PC-9 (cell line): ENCODE data around the gene IQCM.

Experiments
- EZH2 ChIP-seq: fragments of 200-600 bp; sonication (generic); IDR thresholded peaks from 2 replicates; pipeline ENCODE4 v1.8.0; 2017; ENCODE audit warnings: antibody characterized with exemption, low read depth
- TF ChIP-seq, protein P1 (sequence below): fragments of 200-600 bp; sonication (generic); conservative IDR thresholded peaks from 2 replicates; pipeline ENCODE4 v1.6.1; 2017; ENCODE audit warnings: mixed run types, antibody characterized with exemption, mild to moderate bottlenecking, moderate library complexity

DNA sequence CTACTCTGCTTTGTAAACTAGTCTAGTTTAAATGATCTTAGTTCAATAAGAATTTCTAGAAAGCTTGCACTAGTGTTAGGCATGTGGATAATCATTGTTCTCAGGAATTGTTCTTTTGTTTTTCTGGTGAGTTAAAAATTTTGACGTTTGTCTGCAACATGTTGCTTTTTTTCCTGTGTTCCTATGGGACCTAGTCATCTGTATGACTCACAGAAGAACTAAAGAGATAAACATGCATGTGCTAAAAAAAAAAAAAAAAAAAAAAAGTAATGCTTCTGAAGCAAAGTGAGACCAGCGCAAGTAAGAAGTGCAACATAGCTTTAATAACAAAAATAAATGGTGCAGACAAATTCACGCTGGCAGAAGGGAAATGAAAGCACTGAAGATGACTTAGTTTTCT, 471.2 kb downstream of the IQCM start:
- TF ChIP-seq, protein P1, sequence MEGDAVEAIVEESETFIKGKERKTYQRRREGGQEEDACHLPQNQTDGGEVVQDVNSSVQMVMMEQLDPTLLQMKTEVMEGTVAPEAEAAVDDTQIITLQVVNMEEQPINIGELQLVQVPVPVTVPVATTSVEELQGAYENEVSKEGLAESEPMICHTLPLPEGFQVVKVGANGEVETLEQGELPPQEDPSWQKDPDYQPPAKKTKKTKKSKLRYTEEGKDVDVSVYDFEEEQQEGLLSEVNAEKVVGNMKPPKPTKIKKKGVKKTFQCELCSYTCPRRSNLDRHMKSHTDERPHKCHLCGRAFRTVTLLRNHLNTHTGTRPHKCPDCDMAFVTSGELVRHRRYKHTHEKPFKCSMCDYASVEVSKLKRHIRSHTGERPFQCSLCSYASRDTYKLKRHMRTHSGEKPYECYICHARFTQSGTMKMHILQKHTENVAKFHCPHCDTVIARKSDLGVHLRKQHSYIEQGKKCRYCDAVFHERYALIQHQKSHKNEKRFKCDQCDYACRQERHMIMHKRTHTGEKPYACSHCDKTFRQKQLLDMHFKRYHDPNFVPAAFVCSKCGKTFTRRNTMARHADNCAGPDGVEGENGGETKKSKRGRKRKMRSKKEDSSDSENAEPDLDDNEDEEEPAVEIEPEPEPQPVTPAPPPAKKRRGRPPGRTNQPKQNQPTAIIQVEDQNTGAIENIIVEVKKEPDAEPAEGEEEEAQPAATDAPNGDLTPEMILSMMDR, result no peak
- TF ChIP-seq EZH2, result no peak
